Neural progenitor cell (in vitro differentiated cells): Measurements from ENCODE around the gene KLK1.

Source experiments
- EZH2 ChIP-seq: fragments of 200-600 bp; sonication (generic); IDR thresholded peaks from 2 replicates; pipeline ENCODE4 v1.6.1; 2017; ENCODE audit warnings: antibody characterized with exemption, mild to moderate bottlenecking, moderate library complexity
- TF ChIP-seq, protein P1 (sequence below): fragments of 200-600 bp; sonication (generic); IDR thresholded peaks from 2 replicates; pipeline ENCODE4 v1.5.1; 2017; ENCODE audit warnings: antibody characterized with exemption, mild to moderate bottlenecking

DNA sequence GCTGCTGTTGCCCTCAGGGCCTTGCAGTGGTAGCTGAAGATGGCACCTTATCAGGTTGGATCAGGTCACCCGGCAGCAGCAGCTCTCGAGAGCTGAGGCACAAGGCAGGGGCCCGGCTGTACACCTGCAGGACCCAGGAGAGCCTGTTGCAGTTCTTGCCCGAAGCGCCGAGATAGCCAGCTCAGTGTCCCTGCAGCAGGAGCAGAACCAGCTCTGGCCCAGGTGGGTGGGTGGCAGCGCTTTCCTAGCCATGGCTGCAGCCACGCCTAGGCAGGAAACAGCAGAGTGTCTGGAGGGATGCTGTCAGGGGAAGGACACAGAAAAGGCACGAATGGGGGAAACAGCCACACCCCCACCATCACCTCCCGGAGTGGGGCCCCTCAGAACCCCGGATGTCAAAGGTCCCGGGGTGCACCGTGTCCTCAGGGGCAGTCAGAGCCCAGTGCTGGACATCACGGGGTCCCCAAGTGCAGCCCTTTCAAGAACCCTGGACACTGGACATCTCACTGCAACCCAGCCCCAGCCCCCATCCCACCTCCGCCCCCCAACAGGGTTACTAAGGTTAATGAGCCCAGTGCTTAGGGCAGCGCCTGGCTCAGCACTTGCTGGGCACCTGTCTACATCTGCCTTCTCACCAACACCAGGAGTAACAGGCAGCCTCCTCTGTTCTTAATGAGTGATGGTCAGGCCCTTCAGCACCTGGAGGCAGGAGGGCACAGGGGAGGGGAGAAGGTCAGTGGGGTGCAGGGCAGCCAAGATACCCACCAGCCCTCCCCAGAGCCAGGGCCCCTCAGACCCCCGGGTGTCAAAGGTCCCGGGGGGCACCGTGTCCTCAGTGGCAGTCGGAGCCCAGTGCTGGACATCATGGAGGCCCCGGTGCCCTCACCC lies 24.7 kb downstream of the KLK1 start:
- TF ChIP-seq, protein P1, sequence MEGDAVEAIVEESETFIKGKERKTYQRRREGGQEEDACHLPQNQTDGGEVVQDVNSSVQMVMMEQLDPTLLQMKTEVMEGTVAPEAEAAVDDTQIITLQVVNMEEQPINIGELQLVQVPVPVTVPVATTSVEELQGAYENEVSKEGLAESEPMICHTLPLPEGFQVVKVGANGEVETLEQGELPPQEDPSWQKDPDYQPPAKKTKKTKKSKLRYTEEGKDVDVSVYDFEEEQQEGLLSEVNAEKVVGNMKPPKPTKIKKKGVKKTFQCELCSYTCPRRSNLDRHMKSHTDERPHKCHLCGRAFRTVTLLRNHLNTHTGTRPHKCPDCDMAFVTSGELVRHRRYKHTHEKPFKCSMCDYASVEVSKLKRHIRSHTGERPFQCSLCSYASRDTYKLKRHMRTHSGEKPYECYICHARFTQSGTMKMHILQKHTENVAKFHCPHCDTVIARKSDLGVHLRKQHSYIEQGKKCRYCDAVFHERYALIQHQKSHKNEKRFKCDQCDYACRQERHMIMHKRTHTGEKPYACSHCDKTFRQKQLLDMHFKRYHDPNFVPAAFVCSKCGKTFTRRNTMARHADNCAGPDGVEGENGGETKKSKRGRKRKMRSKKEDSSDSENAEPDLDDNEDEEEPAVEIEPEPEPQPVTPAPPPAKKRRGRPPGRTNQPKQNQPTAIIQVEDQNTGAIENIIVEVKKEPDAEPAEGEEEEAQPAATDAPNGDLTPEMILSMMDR, result no peak
- no peak for TF ChIP-seq EZH2
